Measurements from ENCODE around the gene RPTOR. TPM values are rescaled to one million over a fixed set of nuclear protein-coding genes. Genes with fewer than 3 reads are reported as not detected.
A peak's percentile ranks its signal among the peaks of the same experiment; 100 is the strongest.

Gene RPTOR
- total RNA-seq, 1 donor from 2014 or later = 32.0 TPM

DNA sequence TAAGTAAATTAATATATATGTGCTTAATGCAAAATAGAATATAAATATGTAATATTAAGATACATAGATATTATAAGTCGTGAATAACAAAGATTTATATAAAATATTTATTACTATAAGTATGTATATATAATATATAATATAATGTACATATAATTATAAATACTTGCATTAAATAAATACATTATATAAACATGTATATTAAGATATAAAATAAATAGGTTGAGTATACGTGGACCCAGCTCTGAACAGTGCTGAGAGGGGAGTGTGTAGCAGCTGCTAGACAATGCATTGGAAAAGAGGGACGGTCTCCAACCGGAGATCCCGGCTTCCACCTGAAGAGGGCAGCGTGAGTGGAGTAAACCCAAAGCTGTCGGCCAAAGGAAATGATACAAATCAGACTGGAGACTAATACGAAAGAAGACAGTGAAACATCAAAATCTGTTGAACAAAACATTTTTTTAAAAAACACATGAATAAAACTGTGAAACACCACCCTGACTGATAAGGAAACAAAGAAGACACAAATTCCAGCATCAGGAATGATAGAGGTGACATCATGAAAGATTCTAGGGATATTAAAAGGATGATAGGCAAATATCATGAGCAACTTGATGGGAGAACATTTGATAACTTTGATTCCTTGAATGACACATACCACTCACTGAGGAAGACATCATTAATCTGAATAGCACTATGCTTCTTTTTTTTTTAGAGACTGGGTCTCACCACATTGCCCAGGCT lies 321.6 kb downstream of the RPTOR start:
- Mint-ChIP-seq H3K4me1 (ENCODE audit: low read depth, unreplicated experiment) (peaks cover 13% of the 10 kb centered on the region), H3K27me3 (ENCODE audit: low read depth, unreplicated experiment) (no peaks in the 10 kb centered on the region), H3K9me3 (ENCODE audit: unreplicated experiment) (peaks cover 4% of the 10 kb centered on the region), H3K36me3 (ENCODE audit: low read depth, unreplicated experiment) (peaks cover 4% of the 10 kb centered on the region), H3K27ac (ENCODE audit: unreplicated experiment) (no peak overlapping the region), H3K4me3 (ENCODE audit: unreplicated experiment) (no peak overlapping the region)
- no peak for FAIRE-seq
- Histone ChIP-seq H3K4me1 (ENCODE audit: insufficient read depth, low read length) (peaks cover 10% of the 10 kb centered on the region), H3K27ac (ENCODE audit: low read depth, low read length) (no peak overlapping the region), H3K9me3 (ENCODE audit: insufficient read depth, low read depth, low read length) (no peaks in the 10 kb centered on the region), H3K9ac (ENCODE audit: low read length) (no peak overlapping the region), H3K4me2 (ENCODE audit: low read length) (peak overlapping the region; percentile 0), H3K79me2 (ENCODE audit: insufficient read depth, low read length) (no peaks in the 10 kb centered on the region), H4K20me1 (ENCODE audit: insufficient read depth, low read length) (no peaks in the 10 kb centered on the region), H3K4me3 (ENCODE audit: insufficient read depth, low read depth, low read length) (no peak overlapping the region), H3K27me3 (ENCODE audit: insufficient read depth, low read length) (no peaks in the 10 kb centered on the region), H3K36me3 (ENCODE audit: insufficient read depth, low read length) (no peaks in the 10 kb centered on the region), H2AFZ (ENCODE audit: low read depth, low read length) (no peak overlapping the region)
- peak; percentile 30 for DNase-seq (ENCODE audit: low read depth)
- TF ChIP-seq EZH2 (IDR thresholded peaks at IDR 0.05; ENCODE audit: insufficient read depth, low read length) = no peak
- peak; percentile 87 for TF ChIP-seq CTCF (IDR thresholded peaks at IDR 0.05; ENCODE audit: insufficient read depth, low read depth, low read length)

- Mint-ChIP-seq H3K27ac (ENCODE audit: unreplicated experiment) (no peak overlapping the region), H3K27me3 (ENCODE audit: low read depth, unreplicated experiment) (no peaks in the 10 kb centered on the region), H3K4me3 (ENCODE audit: unreplicated experiment) (no peak overlapping the region), H3K4me1 (ENCODE audit: low read depth, unreplicated experiment) (peaks cover 13% of the 10 kb centered on the region), H3K9me3 (ENCODE audit: unreplicated experiment) (peaks cover 1% of the 10 kb centered on the region), H3K36me3 (ENCODE audit: low read depth, unreplicated experiment) (peaks cover 2% of the 10 kb centered on the region)
- peaks cover 14% of the 10 kb centered on the region for H3K4me1 ChIP-seq (ENCODE audit: insufficient read depth, low read length)
- no peak for TF ChIP-seq CTCF (IDR thresholded peaks at IDR 0.05; ENCODE audit: insufficient read depth, low read depth, low read length)
- TF ChIP-seq EZH2 (IDR thresholded peaks at IDR 0.05; ENCODE audit: insufficient read depth, low read length) = no peak
- H3K27ac ChIP-seq (ENCODE audit: low read depth, low read length) = no peak overlapping the region
- no peak for FAIRE-seq
- H4K20me1 ChIP-seq (ENCODE audit: insufficient read depth, low read length) = no peaks in the 10 kb centered on the region
- H3K9me3 ChIP-seq (ENCODE audit: insufficient read depth, low read depth, low read length) = no peaks in the 10 kb centered on the region
- no peak overlapping the region for H3K4me3 ChIP-seq (ENCODE audit: insufficient read depth, low read depth, low read length)
- no peak overlapping the region for H3K4me2 ChIP-seq (ENCODE audit: low read length)
- H3K9ac ChIP-seq (ENCODE audit: low read length) = no peak overlapping the region
- H3K36me3 ChIP-seq (ENCODE audit: insufficient read depth, low read length) = no peaks in the 10 kb centered on the region
- H2AFZ ChIP-seq (ENCODE audit: low read depth, low read length) = no peak overlapping the region
- H3K27me3 ChIP-seq (ENCODE audit: insufficient read depth, low read length) = no peaks in the 10 kb centered on the region
- no peak for DNase-seq (ENCODE audit: low read depth)
- no peaks in the 10 kb centered on the region for H3K79me2 ChIP-seq (ENCODE audit: insufficient read depth, low read length)
Observed at GRCh38 chr17:80868022-80868609, 323.5 kb downstream of the RPTOR start.
